Glutamatergic neuron (in vitro differentiated cells): ENCODE results near the gene TYK2. TPM values are rescaled to one million over a fixed set of nuclear protein-coding genes. Genes with fewer than 3 reads are reported as not detected.
A peak's percentile ranks its signal among the peaks of the same experiment; 100 is the strongest.

ENCODE experiments used
- DNase-seq: peaks from one replicate; pipeline ENCODE4 v3.0.0; 2022
- H3K27ac Mint-ChIP-seq: one replicate; pipeline ENCODE4 v1.8.0; 2020; ENCODE audit warnings: mild to moderate bottlenecking, mixed read lengths, inconsistent platforms; ENCODE audit not compliant: unreplicated experiment
- H3K27me3 Mint-ChIP-seq: one replicate; pipeline ENCODE4 v1.8.0; 2020; ENCODE audit warnings: mild to moderate bottlenecking, moderate library complexity, mixed read lengths, inconsistent platforms; ENCODE audit not compliant: unreplicated experiment
- H3K36me3 Mint-ChIP-seq: one replicate; pipeline ENCODE4 v1.8.0; 2020; ENCODE audit warnings: mild to moderate bottlenecking, mixed read lengths, inconsistent platforms; ENCODE audit not compliant: unreplicated experiment
- H3K4me1 Mint-ChIP-seq: one replicate; pipeline ENCODE4 v1.8.0; 2020; ENCODE audit warnings: mild to moderate bottlenecking, low read depth, mixed read lengths, inconsistent platforms; ENCODE audit not compliant: unreplicated experiment
- H3K4me3 Mint-ChIP-seq: one replicate; pipeline ENCODE4 v1.8.0; 2020; ENCODE audit warnings: mild to moderate bottlenecking, mixed read lengths, inconsistent platforms; ENCODE audit not compliant: unreplicated experiment
- H3K9me3 Mint-ChIP-seq: one replicate; pipeline ENCODE4 v1.8.0; 2020; ENCODE audit warnings: mild to moderate bottlenecking, moderate library complexity, mixed read lengths, inconsistent platforms; ENCODE audit not compliant: unreplicated experiment
- CTCF ChIP-seq: fragments of 200-600 bp; sonication (generic); IDR thresholded peaks from one replicate; pipeline ENCODE4 v1.5.0; 2021; ENCODE audit not compliant: partially characterized antibody, unreplicated experiment
- total RNA-seq: library from RNA; stranded (reverse); fragmentation: NEBNext Ultra II Directional; extraction: Animal tissue kit (Norgen Biotek cat#: 25700); gene quantifications from one replicate; pipeline ENCODE4 v1.2.1, GENCODE V29; 2021; ENCODE audit not compliant: unreplicated experiment

Gene TYK2
- total RNA-seq, 1 donor from 2014 or later, result 90.4 TPM

- peaks cover 7% of the 10 kb centered on the region for H3K4me1 Mint-ChIP-seq
- H3K9me3 Mint-ChIP-seq, result peaks cover 6% of the 10 kb centered on the region
- peak overlapping the region; percentile 93 for H3K4me3 Mint-ChIP-seq
- no peak overlapping the region for H3K27ac Mint-ChIP-seq
- TF ChIP-seq CTCF, result no peak
- peak; percentile 89 for DNase-seq
- peaks cover 7% of the 10 kb centered on the region for H3K27me3 Mint-ChIP-seq
- H3K36me3 Mint-ChIP-seq, result no peaks in the 10 kb centered on the region
Measured at GRCh38 chr19:10334588-10335351, 45.6 kb downstream of the TYK2 start.

GRCh38 chr19:10333758-10334587, 46.4 kb downstream of the TYK2 start:
- Mint-ChIP-seq H3K27ac (peak overlapping the region; percentile 55), H3K4me3 (peak overlapping the region; percentile 93), H3K4me1 (peaks cover 7% of the 10 kb centered on the region), H3K27me3 (peaks cover 7% of the 10 kb centered on the region), H3K9me3 (peaks cover 6% of the 10 kb centered on the region), H3K36me3 (no peaks in the 10 kb centered on the region)
- TF ChIP-seq CTCF, result no peak
- no peak for DNase-seq

- H3K36me3 Mint-ChIP-seq, result no peaks in the 10 kb centered on the region
- peak within 1 kb of the TSS; percentile 93 for H3K4me3 Mint-ChIP-seq
- DNase-seq, result peak; percentile 98
- peak within 1 kb of the TSS; percentile 87 for H3K27ac Mint-ChIP-seq
- TF ChIP-seq CTCF, result no peak
- peaks cover 7% of the 10 kb centered on the region for H3K4me1 Mint-ChIP-seq
- H3K9me3 Mint-ChIP-seq, result peaks cover 4% of the 10 kb centered on the region
- H3K27me3 Mint-ChIP-seq, result peaks cover 5% of the 10 kb centered on the region
Measured at GRCh38 chr19:10332965-10333757, 47.2 kb downstream of the TYK2 start, which contains the start of gene RAVER1. TSS of gene RAVER1 (minus strand) at chr19:10333529. CDS start at chr19:10333507, 22 bp downstream.

- TF ChIP-seq CTCF, result no peak
- peak overlapping the region; percentile 93 for H3K4me3 Mint-ChIP-seq
- H3K9me3 Mint-ChIP-seq, result peaks cover 4% of the 10 kb centered on the region
- H3K4me1 Mint-ChIP-seq, result peaks cover 7% of the 10 kb centered on the region
- H3K27me3 Mint-ChIP-seq, result peaks cover 5% of the 10 kb centered on the region
- peak overlapping the region; percentile 87 for H3K27ac Mint-ChIP-seq
- DNase-seq, result no peak
- no peaks in the 10 kb centered on the region for H3K36me3 Mint-ChIP-seq
Measured at GRCh38 chr19:10332158-10332964, 48.0 kb downstream of the TYK2 start.
